GM12874 (cell line): Measurements from ENCODE around the gene HCFC1R1.

Experiments
- CTCF ChIP-seq: IDR thresholded peaks from 2 replicates; pipeline ENCODE4 v1.5.1; 2011; ENCODE audit warnings: low read depth, mild to moderate bottlenecking, control low read depth, low read length, moderate library complexity; ENCODE audit not compliant: insufficient read depth

The HCFC1R1 gene

GRCh38 chr16:3013998-3014690 is 9.6 kb downstream of the HCFC1R1 start:
- TF ChIP-seq CTCF, result no peak

- TF ChIP-seq CTCF, result no peak
These were observed 10.2 kb downstream of the HCFC1R1 start for GRCh38 chr16:3013491-3013951.

- TF ChIP-seq CTCF, result no peak
These were observed 10.8 kb downstream of the HCFC1R1 start, which contains the start of gene CLDN9 for GRCh38 chr16:3012828-3013420. Gene CLDN9, plus strand, starts transcription at chr16:3012923. Its CDS starts 440 bp downstream, at chr16:3013363.

GRCh38 chr16:3012246-3012645 is 11.5 kb downstream of the HCFC1R1 start:
- TF ChIP-seq CTCF, result no peak

- TF ChIP-seq CTCF, result no peak
These were observed 13.2 kb downstream of the HCFC1R1 start for GRCh38 chr16:3010510-3010909.

GRCh38 chr16:3009568-3010390 is 14.0 kb downstream of the HCFC1R1 start:
- no peak for TF ChIP-seq CTCF

- TF ChIP-seq CTCF, result no peak
These were observed 15.1 kb downstream of the HCFC1R1 start for GRCh38 chr16:3008690-3009037.
